Lower leg skin (tissue), 4 donors: ENCODE measurements around the gene SOX5. TPM values are rescaled to one million over a fixed set of nuclear protein-coding genes. Genes with fewer than 3 reads are reported as not detected.

Source experiments
- DNase-seq, 2 donors: peaks; one replicate each; pipeline ENCODE4 v3.0.0-alpha.2; 2019; ENCODE audit warnings: low spot score in 2 of 2
- H3K4me3 ChIP-seq: fragments of 200-600 bp; sonication (generic); 2 replicates; pipeline ENCODE4 v1.5.1; 2017; ENCODE audit warnings: mild to moderate bottlenecking, low read depth; ENCODE audit not compliant: poor library complexity, severe bottlenecking
- CTCF ChIP-seq, 3 donors: fragments of 450-650 bp; IDR thresholded peaks; one replicate each; pipeline ENCODE4 v1.5.1; 2016; ENCODE audit warnings: antibody characterized with exemption in 3 of 3, mild to moderate bottlenecking in 3 of 3, moderate library complexity in 2 of 3
- POLR2A ChIP-seq, 2 donors: fragments of 450-650 bp; IDR thresholded peaks; one replicate each; pipeline ENCODE4 v1.6.1; 2016 to 2017; ENCODE audit warnings: antibody characterized with exemption in 2 of 2, mild to moderate bottlenecking in 1 of 2, moderate library complexity in 1 of 2
- WGBS, 2 donors: methylation state at CpG; one replicate each; pipeline ENCODE4 v1.1.5; 2018; 5-methylcytosine and 5-hydroxymethylcytosine counted together
- intact Hi-C: fragments of 100-400 bp; cut with DNase I; formaldehyde crosslinking; loops from one replicate; pipeline ENCODE4 v1.15.0; 2023; ENCODE audit warnings: low total_unique reads
- total RNA-seq, 4 donors: library from RNA; depleted of rRNA; stranded (reverse); fragments of >200 nt; gene quantifications; one replicate each; pipeline ENCODE4 v1.1.0, GENCODE V29; 2016

The SOX5 gene
- total RNA-seq, 4 donors from 2014 or later, result 23.7 to 59.7 (median 33.6) TPM

DNA sequence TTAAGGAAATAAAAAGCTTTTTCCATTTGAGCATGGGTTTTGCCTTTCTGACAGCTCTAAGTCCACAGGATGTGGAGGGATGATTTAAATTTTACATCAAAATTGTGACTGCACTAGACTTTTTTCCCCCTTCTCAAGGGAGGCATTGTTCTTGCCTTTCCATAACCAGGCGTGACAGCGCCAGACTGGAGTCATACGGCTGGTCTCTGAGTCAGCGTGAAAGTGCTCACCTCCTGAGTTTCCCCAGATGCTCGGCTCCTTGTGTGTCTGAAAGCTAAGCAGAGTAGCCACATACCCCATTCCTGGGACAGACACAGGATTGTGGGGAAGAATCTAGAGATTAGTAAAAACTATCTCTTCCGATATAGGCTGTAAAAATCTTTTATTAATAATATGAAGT, 43.1 kb downstream of the SOX5 start:
- TF ChIP-seq CTCF (IDR thresholded peaks at IDR 0.05), result no peak
- TF ChIP-seq POLR2A (IDR thresholded peaks at IDR 0.05), result no peak
- intact Hi-C loops, result no loop called here
- DNase-seq, result no peak
- no peak overlapping the region for H3K4me3 ChIP-seq
- WGBS, 2 donors, result 61 to 72% methylated on average over 6 of the region's 6 CpGs

GRCh38 chr12:23899434-23899833, 50.0 kb downstream of the SOX5 start:
- intact Hi-C loops, result no loop called here
- TF ChIP-seq POLR2A (IDR thresholded peaks at IDR 0.05) (no peak), CTCF (IDR thresholded peaks at IDR 0.05) (no peak)
- H3K4me3 ChIP-seq, result no peak overlapping the region
- DNase-seq, result no peak
- 71 to 90% methylated on average over 3 of the region's 3 CpGs for WGBS, 2 donors

- intact Hi-C loops, result no loop called here
- TF ChIP-seq POLR2A (IDR thresholded peaks at IDR 0.05), result no peak
- TF ChIP-seq CTCF (IDR thresholded peaks at IDR 0.05), result no peak
- H3K4me3 ChIP-seq, result no peak overlapping the region
- 57 to 68% methylated on average over 1 of the region's 1 CpG for WGBS, 2 donors
- no peak for DNase-seq
Observed at GRCh38 chr12:23898121-23898520, 51.3 kb downstream of the SOX5 start.

DNA sequence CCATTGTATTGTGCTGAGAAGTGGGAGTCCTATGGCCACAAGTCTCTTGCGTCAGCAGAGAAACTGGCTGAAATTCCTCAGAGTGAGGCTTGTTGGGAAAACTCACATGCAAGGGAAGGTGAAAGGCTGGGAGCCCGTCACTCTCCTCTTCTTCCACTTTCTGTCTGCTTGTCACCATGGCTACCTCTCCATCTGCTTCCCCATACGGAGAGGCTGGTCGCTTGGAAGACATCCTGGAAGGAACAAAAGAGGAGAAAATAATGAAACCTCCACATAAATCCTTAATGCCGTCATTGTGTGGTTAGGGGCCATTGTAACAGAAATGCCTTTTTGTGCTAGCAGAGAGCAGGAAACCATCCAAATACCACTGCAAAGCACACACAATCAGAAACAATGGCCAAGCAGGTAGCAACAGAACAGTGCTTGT, 53.7 kb downstream of the SOX5 start:
- intact Hi-C loops, result no loop called here
- TF ChIP-seq CTCF (IDR thresholded peaks at IDR 0.05), result no peak
- no peak for TF ChIP-seq POLR2A (IDR thresholded peaks at IDR 0.05)
- H3K4me3 ChIP-seq, result no peak overlapping the region
- DNase-seq, result no peak
- 58 to 60% methylated on average over 5 of the region's 5 CpGs for WGBS, 2 donors

GRCh38 chr12:23893611-23894010, 55.9 kb downstream of the SOX5 start:
- H3K4me3 ChIP-seq, result no peak overlapping the region
- 85 to 86% methylated on average over 1 of the region's 1 CpG for WGBS, 2 donors
- intact Hi-C loops, result no loop called here
- no peak for DNase-seq
- no peak for TF ChIP-seq CTCF (IDR thresholded peaks at IDR 0.05)
- no peak for TF ChIP-seq POLR2A (IDR thresholded peaks at IDR 0.05)

GRCh38 chr12:23891115-23891514, 58.4 kb downstream of the SOX5 start:
- 86 to 93% methylated on average over 3 of the region's 3 CpGs for WGBS, 2 donors
- H3K4me3 ChIP-seq, result no peak overlapping the region
- DNase-seq, result no peak
- intact Hi-C loops, result no loop called here
- no peak for TF ChIP-seq POLR2A (IDR thresholded peaks at IDR 0.05)
- no peak for TF ChIP-seq CTCF (IDR thresholded peaks at IDR 0.05)
